AG09319 (cell line): Measurements from ENCODE around the gene UBC.
"Not testable (repeated sequence)": the region's sequence is repeated elsewhere in the genome, so short reads cannot be mapped to it uniquely, and the experiment has no call there.

Experiments used
- DNase-seq: peaks from one replicate; pipeline ENCODE4 v3.0.0-alpha.2; 2010; ENCODE audit warnings: low read depth; ENCODE audit errors: extremely low read depth
- CTCF ChIP-seq: IDR thresholded peaks from 2 replicates; pipeline ENCODE4 v1.5.1; 2011; ENCODE audit warnings: low read depth, mild to moderate bottlenecking, inconsistent platforms, low read length, moderate library complexity

Gene UBC

GRCh38 chr12:124910561-124911478 lies 3.6 kb downstream of the UBC start:
- no peak for DNase-seq
- TF ChIP-seq CTCF, result no peak

- DNase-seq, result no peak
- TF ChIP-seq CTCF, result no peak
These were observed 4.5 kb downstream of the UBC start for GRCh38 chr12:124909831-124910560.

DNA sequence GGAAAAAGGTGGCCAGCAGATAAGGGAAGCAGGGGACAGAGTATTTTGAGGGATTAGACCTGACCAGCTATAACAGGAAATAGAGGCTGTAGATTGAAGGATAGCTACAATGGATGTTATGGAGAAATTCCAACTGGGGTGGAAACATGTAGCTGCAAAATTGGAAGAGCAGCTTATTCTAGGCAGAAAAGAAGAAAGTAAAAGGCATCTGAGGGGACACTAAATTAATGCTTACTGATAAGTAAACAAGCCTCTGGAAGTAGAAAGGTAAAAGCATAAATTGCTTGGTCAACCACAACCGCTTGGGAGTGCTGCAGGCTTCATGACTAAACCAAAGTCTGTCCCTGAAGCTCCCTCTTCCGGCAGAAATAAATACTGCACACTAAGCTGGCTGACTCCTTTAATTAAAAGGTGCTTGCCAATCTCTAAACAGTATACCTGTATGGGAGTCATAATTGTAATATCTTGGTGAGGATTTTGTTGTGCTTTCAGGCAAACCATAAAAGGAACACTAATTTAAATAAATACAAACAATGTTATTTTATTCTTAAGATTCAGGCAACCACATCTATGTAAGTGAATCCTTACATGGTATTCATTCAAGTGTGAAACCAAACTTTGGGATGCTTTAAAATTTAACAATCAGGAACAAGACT lies 7.7 kb downstream of the UBC start:
- peak; percentile 76 for DNase-seq
- no peak; the same call in none of the 2 replicates for TF ChIP-seq CTCF

DNA sequence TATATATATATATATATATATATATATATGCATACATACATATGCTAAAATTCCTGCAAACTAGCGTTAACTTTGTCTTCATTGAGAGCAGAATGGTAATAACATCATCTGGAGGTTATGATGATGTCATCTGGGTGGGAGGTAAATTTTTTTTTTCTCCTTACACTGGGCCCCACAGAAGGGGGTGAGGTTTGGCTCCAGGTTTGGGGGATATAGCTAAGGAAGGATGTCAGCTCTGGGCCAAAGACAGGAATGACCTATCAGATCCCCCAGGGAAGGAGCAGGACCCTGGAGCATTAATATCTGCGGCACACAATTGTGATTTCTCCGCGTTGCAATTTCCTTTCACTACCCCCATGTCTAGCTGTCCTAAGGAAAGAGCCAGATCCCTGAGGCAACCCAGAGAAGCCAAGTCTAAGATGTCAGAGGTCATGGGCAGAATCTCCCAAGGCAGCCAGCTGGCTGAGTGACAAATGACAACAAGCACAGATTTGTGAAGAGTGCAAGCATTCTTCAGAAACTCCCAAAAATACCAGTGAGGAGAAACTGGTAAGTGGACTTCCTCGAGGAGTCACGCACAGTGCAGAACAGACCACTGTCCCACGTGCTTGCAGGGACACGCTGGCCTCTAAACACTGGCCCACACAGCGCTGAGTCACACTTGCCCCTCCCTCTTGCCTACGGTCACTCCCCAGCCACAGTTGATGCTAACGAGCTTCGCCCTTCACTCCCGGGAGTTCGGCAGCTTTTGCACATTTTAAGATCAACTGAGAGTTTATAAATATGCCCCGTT lies 9.9 kb downstream of the UBC start:
- TF ChIP-seq CTCF, result no peak
- peak; percentile 91 for DNase-seq

DNA sequence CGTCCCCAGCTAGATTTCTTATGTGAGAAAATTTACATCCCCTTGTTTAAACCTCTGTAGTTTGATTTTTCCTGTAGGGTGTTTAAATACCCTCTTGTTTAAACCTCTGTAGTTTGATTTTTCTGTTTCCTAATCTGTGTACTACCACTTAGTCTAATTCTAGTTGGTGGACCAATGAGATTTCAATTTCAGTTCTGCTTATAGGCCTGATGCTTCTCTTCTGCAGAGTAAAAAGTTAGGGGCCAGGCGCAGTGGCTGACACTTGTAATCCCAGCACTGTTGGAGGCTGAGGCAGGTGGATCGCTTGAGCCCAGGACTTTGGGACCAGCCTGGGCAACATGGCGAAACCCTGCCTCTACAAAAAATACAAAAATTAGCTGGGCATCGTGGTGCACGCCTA lies 11.5 kb downstream of the UBC start:
- DNase-seq, result no peak

GRCh38 chr12:124901003-124901402 lies 13.4 kb downstream of the UBC start:
- DNase-seq, result no peak
- TF ChIP-seq CTCF, result no peak

More for the DNA sequence above, 11.5 kb downstream of the UBC start:
- TF ChIP-seq CTCF, result no peak

- not testable (repeated sequence) for DNase-seq
These were observed 14.1 kb downstream of the UBC start for GRCh38 chr12:124900345-124900795.
